ENCODE measurements around the gene SAMD11. TPM values are rescaled to one million over a fixed set of nuclear protein-coding genes. Genes with fewer than 3 reads are reported as not detected.

SAMD11 gene
- total RNA-seq, 1 donor from 2014 or later = 6.0 TPM

DNA sequence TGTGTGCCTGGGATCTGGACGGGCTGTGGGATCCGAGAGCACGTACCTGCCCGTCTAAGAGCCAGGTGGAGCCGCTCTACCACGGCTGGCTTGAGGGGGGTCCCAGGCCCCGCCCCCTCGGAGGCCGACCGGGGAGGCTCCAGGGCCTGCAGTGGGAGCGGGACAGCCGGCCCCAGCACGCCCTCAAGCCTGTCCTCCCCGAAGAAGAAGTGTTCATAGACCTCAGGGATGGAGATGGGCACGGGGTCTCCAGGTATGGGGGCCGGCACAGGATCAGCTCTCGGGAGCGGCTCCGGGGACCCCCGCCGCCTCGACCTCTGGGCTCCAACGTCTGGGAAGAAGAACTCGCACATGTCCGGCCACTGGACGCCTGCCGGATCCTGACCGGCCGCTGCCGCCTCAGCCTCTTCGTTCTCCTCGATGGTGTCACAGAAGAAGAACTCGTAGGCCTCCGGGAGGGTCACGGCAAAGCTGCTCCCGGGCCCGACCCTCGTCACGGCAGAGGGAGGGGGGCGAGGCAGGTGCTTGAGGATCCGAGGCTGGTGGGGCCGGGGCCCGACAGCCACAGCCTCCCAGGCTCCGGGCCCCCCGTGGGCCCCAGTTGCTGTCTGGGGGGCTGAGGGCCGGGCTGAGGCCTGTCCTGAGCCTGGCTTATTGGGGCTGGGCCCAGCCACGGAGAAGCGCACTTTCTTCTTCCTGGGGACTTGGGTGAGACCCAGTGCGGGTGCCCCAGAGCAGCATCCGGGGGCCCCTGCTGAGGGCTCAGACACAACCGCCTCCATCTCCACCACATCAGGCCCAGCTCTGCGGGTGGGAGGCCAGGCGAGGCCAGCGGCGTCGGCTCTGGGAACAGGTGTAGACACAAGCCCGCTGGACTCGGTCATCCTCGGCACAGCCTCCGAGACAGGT lies 55.4 kb downstream of the SAMD11 start:
- Mint-ChIP-seq H3K27ac (ENCODE audit: unreplicated experiment) (no peak overlapping the region), H3K4me3 (ENCODE audit: unreplicated experiment) (no peak overlapping the region), H3K4me1 (ENCODE audit: low read depth, unreplicated experiment) (no peaks in the 10 kb centered on the region), H3K36me3 (ENCODE audit: low read depth, unreplicated experiment) (peaks cover 5% of the 10 kb centered on the region), H3K9me3 (ENCODE audit: unreplicated experiment) (no peaks in the 10 kb centered on the region), H3K27me3 (ENCODE audit: low read depth, unreplicated experiment) (peaks cover 36% of the 10 kb centered on the region)
- Histone ChIP-seq H3K27me3 (ENCODE audit: insufficient read depth, low read length) (peaks cover 4% of the 10 kb centered on the region), H3K9ac (ENCODE audit: low read length) (no peak overlapping the region), H3K4me1 (ENCODE audit: insufficient read depth, low read length) (no peaks in the 10 kb centered on the region), H3K4me2 (ENCODE audit: low read length) (no peak overlapping the region), H4K20me1 (ENCODE audit: insufficient read depth, low read length) (no peaks in the 10 kb centered on the region), H2AFZ (ENCODE audit: low read depth, low read length) (no peak overlapping the region), H3K4me3 (ENCODE audit: insufficient read depth, low read depth, low read length) (no peak overlapping the region), H3K9me3 (ENCODE audit: insufficient read depth, low read depth, low read length) (no peaks in the 10 kb centered on the region), H3K27ac (ENCODE audit: low read depth, low read length) (no peak overlapping the region), H3K36me3 (ENCODE audit: insufficient read depth, low read length) (no peaks in the 10 kb centered on the region), H3K79me2 (ENCODE audit: insufficient read depth, low read length) (no peaks in the 10 kb centered on the region)
- DNase-seq (ENCODE audit: low read depth) (no peak), FAIRE-seq (no peak)
- no peak for TF ChIP-seq EZH2 (IDR thresholded peaks at IDR 0.05; ENCODE audit: insufficient read depth, low read length)
- TF ChIP-seq, protein P1, sequence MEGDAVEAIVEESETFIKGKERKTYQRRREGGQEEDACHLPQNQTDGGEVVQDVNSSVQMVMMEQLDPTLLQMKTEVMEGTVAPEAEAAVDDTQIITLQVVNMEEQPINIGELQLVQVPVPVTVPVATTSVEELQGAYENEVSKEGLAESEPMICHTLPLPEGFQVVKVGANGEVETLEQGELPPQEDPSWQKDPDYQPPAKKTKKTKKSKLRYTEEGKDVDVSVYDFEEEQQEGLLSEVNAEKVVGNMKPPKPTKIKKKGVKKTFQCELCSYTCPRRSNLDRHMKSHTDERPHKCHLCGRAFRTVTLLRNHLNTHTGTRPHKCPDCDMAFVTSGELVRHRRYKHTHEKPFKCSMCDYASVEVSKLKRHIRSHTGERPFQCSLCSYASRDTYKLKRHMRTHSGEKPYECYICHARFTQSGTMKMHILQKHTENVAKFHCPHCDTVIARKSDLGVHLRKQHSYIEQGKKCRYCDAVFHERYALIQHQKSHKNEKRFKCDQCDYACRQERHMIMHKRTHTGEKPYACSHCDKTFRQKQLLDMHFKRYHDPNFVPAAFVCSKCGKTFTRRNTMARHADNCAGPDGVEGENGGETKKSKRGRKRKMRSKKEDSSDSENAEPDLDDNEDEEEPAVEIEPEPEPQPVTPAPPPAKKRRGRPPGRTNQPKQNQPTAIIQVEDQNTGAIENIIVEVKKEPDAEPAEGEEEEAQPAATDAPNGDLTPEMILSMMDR (IDR thresholded peaks at IDR 0.05; ENCODE audit: insufficient read depth, low read depth, low read length) = no peak

DNA sequence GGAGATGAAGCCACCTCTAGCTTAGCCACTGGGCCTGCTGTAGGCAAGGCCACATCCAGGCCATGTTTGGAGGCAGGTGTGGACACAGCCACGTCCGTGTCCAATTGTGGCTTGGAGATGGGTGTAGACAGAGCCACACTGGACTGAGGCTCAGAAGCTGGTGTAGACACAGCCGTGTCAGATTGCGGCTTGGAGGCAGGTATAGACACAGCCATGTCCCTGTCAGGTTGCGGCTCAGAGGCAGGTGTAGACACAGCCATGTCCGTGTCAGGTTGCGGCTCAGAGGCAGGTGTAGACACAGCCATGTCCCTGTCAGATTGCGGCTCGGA lies 56.0 kb downstream of the SAMD11 start:
- no peaks in the 10 kb centered on the region for H3K9me3 ChIP-seq (ENCODE audit: insufficient read depth, low read depth, low read length)
- H3K36me3 Mint-ChIP-seq (ENCODE audit: low read depth, unreplicated experiment) = peaks cover 5% of the 10 kb centered on the region
- H3K27me3 Mint-ChIP-seq (ENCODE audit: low read depth, unreplicated experiment) = peaks cover 35% of the 10 kb centered on the region
- no peaks in the 10 kb centered on the region for H3K4me1 Mint-ChIP-seq (ENCODE audit: low read depth, unreplicated experiment)
- no peaks in the 10 kb centered on the region for H4K20me1 ChIP-seq (ENCODE audit: insufficient read depth, low read length)
- no peak overlapping the region for H3K9ac ChIP-seq (ENCODE audit: low read length)
- peaks cover 4% of the 10 kb centered on the region for H3K27me3 ChIP-seq (ENCODE audit: insufficient read depth, low read length)
- TF ChIP-seq, protein P1 (IDR thresholded peaks at IDR 0.05; ENCODE audit: insufficient read depth, low read depth, low read length) = no peak
- TF ChIP-seq EZH2 (IDR thresholded peaks at IDR 0.05; ENCODE audit: insufficient read depth, low read length) = no peak
- no peaks in the 10 kb centered on the region for H3K9me3 Mint-ChIP-seq (ENCODE audit: unreplicated experiment)
- H3K4me3 ChIP-seq (ENCODE audit: insufficient read depth, low read depth, low read length) = no peak overlapping the region
- no peaks in the 10 kb centered on the region for H3K4me1 ChIP-seq (ENCODE audit: insufficient read depth, low read length)
- no peak overlapping the region for H2AFZ ChIP-seq (ENCODE audit: low read depth, low read length)
- H3K27ac Mint-ChIP-seq (ENCODE audit: unreplicated experiment) = no peak overlapping the region
- DNase-seq (ENCODE audit: low read depth) = no peak
- no peak overlapping the region for H3K4me3 Mint-ChIP-seq (ENCODE audit: unreplicated experiment)
- FAIRE-seq = no peak
- no peaks in the 10 kb centered on the region for H3K79me2 ChIP-seq (ENCODE audit: insufficient read depth, low read length)
- H3K4me2 ChIP-seq (ENCODE audit: low read length) = no peak overlapping the region
- H3K36me3 ChIP-seq (ENCODE audit: insufficient read depth, low read length) = no peaks in the 10 kb centered on the region
- H3K27ac ChIP-seq (ENCODE audit: low read depth, low read length) = no peak overlapping the region

DNA sequence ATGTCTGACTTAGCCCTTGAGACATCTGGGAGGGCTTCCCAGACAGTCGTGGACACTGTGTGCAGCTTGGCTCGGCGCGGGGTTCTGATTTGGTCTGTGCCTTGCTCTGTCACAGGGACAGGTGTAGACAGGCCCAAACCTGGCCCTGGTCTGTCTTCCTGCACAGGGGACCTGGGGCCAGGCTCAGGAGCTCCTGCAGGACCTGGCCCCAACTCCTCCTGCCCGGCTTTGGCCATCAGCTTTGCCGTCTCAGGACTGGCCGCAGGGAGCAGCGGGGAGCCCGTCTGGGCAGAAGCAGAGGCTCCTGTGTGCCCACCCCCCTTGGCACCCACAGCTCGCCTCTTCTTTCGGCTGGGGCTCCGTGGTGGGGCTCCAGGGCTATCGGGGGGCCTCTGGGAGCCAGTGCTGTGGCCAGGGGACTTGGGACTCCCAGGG lies 56.4 kb downstream of the SAMD11 start:
- Mint-ChIP-seq H3K4me1 (ENCODE audit: low read depth, unreplicated experiment) (no peaks in the 10 kb centered on the region), H3K27ac (ENCODE audit: unreplicated experiment) (no peak overlapping the region), H3K4me3 (ENCODE audit: unreplicated experiment) (no peak overlapping the region), H3K27me3 (ENCODE audit: low read depth, unreplicated experiment) (peaks cover 35% of the 10 kb centered on the region), H3K9me3 (ENCODE audit: unreplicated experiment) (no peaks in the 10 kb centered on the region), H3K36me3 (ENCODE audit: low read depth, unreplicated experiment) (peaks cover 2% of the 10 kb centered on the region)
- Histone ChIP-seq H4K20me1 (ENCODE audit: insufficient read depth, low read length) (no peaks in the 10 kb centered on the region), H3K36me3 (ENCODE audit: insufficient read depth, low read length) (no peaks in the 10 kb centered on the region), H3K4me2 (ENCODE audit: low read length) (no peak overlapping the region), H3K4me1 (ENCODE audit: insufficient read depth, low read length) (no peaks in the 10 kb centered on the region), H3K27ac (ENCODE audit: low read depth, low read length) (no peak overlapping the region), H3K27me3 (ENCODE audit: insufficient read depth, low read length) (peaks cover 4% of the 10 kb centered on the region), H3K4me3 (ENCODE audit: insufficient read depth, low read depth, low read length) (no peak overlapping the region), H2AFZ (ENCODE audit: low read depth, low read length) (no peak overlapping the region), H3K9ac (ENCODE audit: low read length) (no peak overlapping the region), H3K79me2 (ENCODE audit: insufficient read depth, low read length) (no peaks in the 10 kb centered on the region), H3K9me3 (ENCODE audit: insufficient read depth, low read depth, low read length) (no peaks in the 10 kb centered on the region)
- FAIRE-seq (no peak), DNase-seq (ENCODE audit: low read depth) (no peak)
- no peak for TF ChIP-seq EZH2 (IDR thresholded peaks at IDR 0.05; ENCODE audit: insufficient read depth, low read length)
- TF ChIP-seq, protein P1 (IDR thresholded peaks at IDR 0.05; ENCODE audit: insufficient read depth, low read depth, low read length) = no peak

Data from astrocyte (in vitro differentiated cells and primary cell).